HUES6 (cell line): ENCODE measurements around the gene ST7.
"Not testable (repeated sequence)": the region's sequence is repeated elsewhere in the genome, so short reads cannot be mapped to it uniquely, and the experiment has no call there.

Experiments
- H3K27ac ChIP-seq: 2 replicates; pipeline ENCODE4 v1.7.0; 2013; ENCODE audit warnings: low read depth, mild to moderate bottlenecking, low read length, inconsistent platforms
- H3K27me3 ChIP-seq: 2 replicates; pipeline ENCODE4 v1.6.1; 2013; ENCODE audit warnings: low read length; ENCODE audit not compliant: control insufficient read depth, insufficient read depth
- H3K36me3 ChIP-seq: 2 replicates; pipeline ENCODE4 v1.6.1; 2013; ENCODE audit warnings: low read length; ENCODE audit not compliant: control insufficient read depth, insufficient read depth
- H3K4me1 ChIP-seq: 2 replicates; pipeline ENCODE4 v1.6.1; 2013; ENCODE audit warnings: low read length; ENCODE audit not compliant: control insufficient read depth, insufficient read depth
- H3K4me3 ChIP-seq: 2 replicates; pipeline ENCODE4 v1.5.1; 2013; ENCODE audit warnings: low read depth, low read length
- H3K9ac ChIP-seq: one replicate; pipeline ENCODE4 v1.6.1; 2013; ENCODE audit warnings: mild to moderate bottlenecking, low read length
- H3K9me3 ChIP-seq: 2 replicates; pipeline ENCODE4 v1.6.1; 2013; ENCODE audit warnings: low read depth, low read length; ENCODE audit not compliant: control insufficient read depth, insufficient read depth

ST7 gene

GRCh38 chr7:117227091-117227490 lies 273.8 kb downstream of the ST7 start:
- H3K4me3 ChIP-seq: no peak overlapping the region
- no peak overlapping the region for H3K27ac ChIP-seq
- H3K36me3 ChIP-seq: no peaks in the 10 kb centered on the region
- no peak overlapping the region for H3K9ac ChIP-seq
- no peaks in the 10 kb centered on the region for H3K9me3 ChIP-seq
- H3K27me3 ChIP-seq: no peaks in the 10 kb centered on the region
- H3K4me1 ChIP-seq: 0 out of 2 replicates have a peak, but pooled peaks cover 3% of the 10 kb centered on the region

GRCh38 chr7:117229350-117229749 lies 276.0 kb downstream of the ST7 start:
- Histone ChIP-seq H3K9ac (no peak overlapping the region), H3K36me3 (no peaks in the 10 kb centered on the region), H3K4me1 (0 out of 2 replicates have a peak, but pooled peaks cover 3% of the 10 kb centered on the region), H3K27ac (no peak overlapping the region), H3K4me3 (no peak overlapping the region), H3K9me3 (no peaks in the 10 kb centered on the region), H3K27me3 (no peaks in the 10 kb centered on the region)

GRCh38 chr7:117230276-117231046 lies 277.2 kb downstream of the ST7 start:
- Histone ChIP-seq H3K9me3 (no peaks in the 10 kb centered on the region), H3K9ac (no peak overlapping the region), H3K27ac (no peak overlapping the region)

GRCh38 chr7:117231047-117231359 lies 277.7 kb downstream of the ST7 start:
- H3K4me3 ChIP-seq: no peak overlapping the region
- no peak overlapping the region for H3K27ac ChIP-seq
- H3K36me3 ChIP-seq: no peaks in the 10 kb centered on the region
- H3K4me1 ChIP-seq: no peaks in the 10 kb centered on the region
- no peaks in the 10 kb centered on the region for H3K27me3 ChIP-seq
- no peak overlapping the region for H3K9ac ChIP-seq
- no peaks in the 10 kb centered on the region for H3K9me3 ChIP-seq

More at GRCh38 chr7:117230276-117231046, 277.2 kb downstream of the ST7 start:
- H3K4me3 ChIP-seq: no peak overlapping the region
- H3K27me3 ChIP-seq: no peaks in the 10 kb centered on the region
- H3K36me3 ChIP-seq: no peaks in the 10 kb centered on the region
- H3K4me1 ChIP-seq: 0 out of 2 replicates have a peak, but pooled peaks cover 3% of the 10 kb centered on the region

- H3K9me3 ChIP-seq: no peaks in the 10 kb centered on the region
- H3K9ac ChIP-seq: no peak overlapping the region
- no peaks in the 10 kb centered on the region for H3K36me3 ChIP-seq
- no peaks in the 10 kb centered on the region for H3K27me3 ChIP-seq
- H3K4me3 ChIP-seq: no peak overlapping the region
- no peak overlapping the region for H3K27ac ChIP-seq
- no peaks in the 10 kb centered on the region for H3K4me1 ChIP-seq
Observed at GRCh38 chr7:117237646-117238045, 284.3 kb downstream of the ST7 start.

GRCh38 chr7:117238472-117238871 lies 285.2 kb downstream of the ST7 start:
- H3K9ac ChIP-seq: no peak overlapping the region
- no peaks in the 10 kb centered on the region for H3K27me3 ChIP-seq
- no peaks in the 10 kb centered on the region for H3K36me3 ChIP-seq
- H3K4me1 ChIP-seq: no peaks in the 10 kb centered on the region
- H3K9me3 ChIP-seq: no peaks in the 10 kb centered on the region
- H3K4me3 ChIP-seq: no peak overlapping the region
- H3K27ac ChIP-seq: no peak overlapping the region

- H3K4me3 ChIP-seq: no peak overlapping the region
- no peaks in the 10 kb centered on the region for H3K36me3 ChIP-seq
- H3K4me1 ChIP-seq: no peaks in the 10 kb centered on the region
- no peaks in the 10 kb centered on the region for H3K9me3 ChIP-seq
- H3K9ac ChIP-seq: no peak overlapping the region
- no peak overlapping the region for H3K27ac ChIP-seq
- no peaks in the 10 kb centered on the region for H3K27me3 ChIP-seq
Observed at GRCh38 chr7:117238937-117239336, 285.6 kb downstream of the ST7 start.

GRCh38 chr7:117241088-117241487 lies 287.8 kb downstream of the ST7 start:
- Histone ChIP-seq H3K27me3 (no peaks in the 10 kb centered on the region), H3K9ac (no peak overlapping the region), H3K4me3 (no peak overlapping the region), H3K9me3 (peaks cover 11% of the 10 kb centered on the region), H3K27ac (no peak overlapping the region), H3K4me1 (no peaks in the 10 kb centered on the region), H3K36me3 (no peaks in the 10 kb centered on the region)

GRCh38 chr7:117243390-117243789 lies 290.1 kb downstream of the ST7 start:
- no peaks in the 10 kb centered on the region for H3K36me3 ChIP-seq
- peaks cover 12% of the 10 kb centered on the region for H3K9me3 ChIP-seq
- no peak overlapping the region for H3K9ac ChIP-seq
- no peaks in the 10 kb centered on the region for H3K4me1 ChIP-seq
- no peaks in the 10 kb centered on the region for H3K27me3 ChIP-seq
- H3K27ac ChIP-seq: no peak overlapping the region
- H3K4me3 ChIP-seq: no peak overlapping the region

GRCh38 chr7:117245703-117246102 lies 292.4 kb downstream of the ST7 start:
- not testable (repeated sequence) for H3K27me3 ChIP-seq, H3K4me1 ChIP-seq, H3K36me3 ChIP-seq, H3K27ac ChIP-seq, H3K4me3 ChIP-seq, H3K9ac ChIP-seq
- H3K9me3 ChIP-seq: peaks cover 12% of the 10 kb centered on the region

GRCh38 chr7:117247809-117248208 lies 294.5 kb downstream of the ST7 start:
- no peaks in the 10 kb centered on the region for H3K36me3 ChIP-seq
- H3K4me1 ChIP-seq: no peaks in the 10 kb centered on the region
- no peak overlapping the region for H3K9ac ChIP-seq
- H3K9me3 ChIP-seq: peaks cover 12% of the 10 kb centered on the region
- H3K27me3 ChIP-seq: no peaks in the 10 kb centered on the region
- no peak overlapping the region for H3K27ac ChIP-seq
- H3K4me3 ChIP-seq: no peak overlapping the region
